ENCODE measurements around the gene BHMT. TPM values are rescaled to one million over a fixed set of nuclear protein-coding genes. Genes with fewer than 3 reads are reported as not detected.

BHMT gene
- total RNA-seq, 1 experiment from 2014 or later: not detected

DNA sequence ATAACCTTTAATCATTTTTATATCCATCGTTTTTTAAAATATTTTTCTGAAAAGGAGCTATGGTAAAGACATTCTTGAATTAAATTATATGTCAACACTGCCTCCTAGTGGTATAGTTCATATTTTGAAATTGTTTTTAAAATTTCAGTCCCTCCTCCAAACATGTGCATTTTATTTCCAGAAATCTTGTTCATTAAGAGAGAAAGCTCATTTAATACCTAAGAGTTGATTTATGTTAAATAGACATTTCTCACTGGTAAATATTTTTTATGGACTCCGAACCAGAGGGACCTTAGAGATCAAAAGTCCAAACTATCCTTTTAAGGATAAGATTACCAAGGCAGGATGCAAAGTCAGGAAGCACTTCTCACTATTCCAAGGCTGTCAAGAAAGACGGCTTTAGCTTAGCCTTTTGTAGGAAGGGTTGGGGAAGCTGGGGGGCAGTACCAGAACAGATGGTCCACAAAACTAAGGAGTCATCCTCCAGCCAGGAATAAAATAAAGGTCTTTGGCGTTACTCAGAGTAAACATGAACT lies 21.6 kb downstream of the BHMT start:
- Histone ChIP-seq H3K4me1 (ENCODE audit: control insufficient read depth, insufficient read depth, low read length) (peaks cover 7% of the 10 kb centered on the region), H3K4me3 (ENCODE audit: low read depth in 2 of 2, low read length in 2 of 2) (peak overlapping the region; percentile 21 to 41; a peak in 3 of 4 replicates), H3K27me3 (ENCODE audit: control insufficient read depth, insufficient read depth, low read length) (no peaks in the 10 kb centered on the region), H3K9me3 (ENCODE audit: control insufficient read depth, insufficient read depth, low read depth, low read length) (no peaks in the 10 kb centered on the region), H3K27ac (ENCODE audit: low read length) (no peak overlapping the region), H3K36me3 (ENCODE audit: control insufficient read depth, insufficient read depth, low read length) (no peaks in the 10 kb centered on the region)
- TF ChIP-seq REST (IDR thresholded peaks at IDR 0.05; ENCODE audit: insufficient read depth in 1 of 2, low read depth in 2 of 2, low read length in 1 of 2): no peak
- no peak for TF ChIP-seq CTCF (IDR thresholded peaks at IDR 0.05)
- no peak for TF ChIP-seq TCF7L2 (IDR thresholded peaks at IDR 0.05; ENCODE audit: low read depth, low read length)
- no peak for TF ChIP-seq POLR2AphosphoS5 (IDR thresholded peaks at IDR 0.05; ENCODE audit: low read depth, low read length)
- no peak for TF ChIP-seq SIN3A (IDR thresholded peaks at IDR 0.05; ENCODE audit: borderline replicate concordance, insufficient read depth, low read depth, low read length)
- DNase-seq (ENCODE audit: low read depth, low spot score): peak; percentile 28
- BruUV-seq (replicated peaks): no TSS peak
- ChIA-PET POLR2A (interaction anchor here (0.7 kb wide), 1 partner anchor 353 kb away, joined by 5 read pairs; no protein-coding TSS in a partner anchor), CTCF (interaction anchor here (0.6 to 3.3 kb wide), 25 partner anchors 11 to 986 kb away, joined by 3 to 94 read pairs (median 6); no protein-coding TSS in a partner anchor)
- intact Hi-C loops (cut with micrococcal nuclease; ENCODE audit: unreplicated experiment): loop anchor here (1.0 to 5.0 kb wide), 2 partner anchors 108 to 329 kb away; no protein-coding TSS in a partner anchor
- in situ Hi-C loops (cut with HindIII; ENCODE audit: low pct_unique_long_range_greater_than_20kb, low sequenced_read_pairs): no loop called here
- ATAC-seq: no peak; the same call in 1 of the 2 replicates

DNA sequence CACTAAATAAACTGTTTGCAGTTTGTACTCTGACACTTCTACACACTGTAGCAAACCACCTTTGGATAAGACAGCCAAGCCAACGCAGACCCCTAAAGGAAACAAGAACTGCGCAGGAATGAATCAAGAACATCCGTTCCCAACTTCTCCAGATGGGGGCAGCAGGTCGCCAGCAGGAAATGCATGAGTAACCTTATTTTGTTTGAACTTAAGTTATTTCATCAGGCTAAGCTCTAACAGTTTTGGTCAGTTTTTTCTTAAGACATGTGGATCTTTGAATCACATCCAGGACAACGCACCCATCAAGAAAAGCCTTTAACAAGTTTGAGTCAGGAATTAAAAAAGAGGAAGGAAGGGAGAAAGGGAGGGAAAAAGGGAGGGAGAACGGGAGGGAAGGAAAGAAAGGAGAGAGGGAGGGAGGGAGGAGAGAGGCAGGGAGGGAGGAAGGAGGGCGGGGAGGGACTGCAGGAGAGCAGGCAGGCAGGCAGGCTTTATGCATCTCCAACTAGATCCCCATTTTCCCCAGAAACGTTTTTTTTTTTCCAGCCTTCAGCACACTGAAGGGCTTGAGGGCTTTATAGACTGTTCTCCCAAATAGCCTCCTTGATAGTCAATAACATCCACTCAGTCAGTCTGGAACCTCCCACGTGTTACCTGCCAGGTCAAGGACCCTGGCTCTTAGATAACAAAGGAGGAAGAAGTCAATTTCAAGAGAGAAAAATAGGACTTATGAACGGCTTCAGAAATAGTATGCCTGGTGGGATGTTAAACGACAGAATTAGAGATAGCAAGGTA lies 22.2 kb downstream of the BHMT start:
- TF ChIP-seq POLR2AphosphoS5 (IDR thresholded peaks at IDR 0.05; ENCODE audit: low read depth, low read length) (no peak), SIN3A (IDR thresholded peaks at IDR 0.05; ENCODE audit: borderline replicate concordance, insufficient read depth, low read depth, low read length) (no peak), TCF7L2 (IDR thresholded peaks at IDR 0.05; ENCODE audit: low read depth, low read length) (0 out of 2 replicates have a peak, but pooled peaks have one; percentile 37), CTCF (IDR thresholded peaks at IDR 0.05) (peak; percentile 92), REST (IDR thresholded peaks at IDR 0.05; ENCODE audit: insufficient read depth in 1 of 2, low read depth in 2 of 2, low read length in 1 of 2) (no peak)
- peaks cover 7% of the 10 kb centered on the region for H3K4me1 ChIP-seq (ENCODE audit: control insufficient read depth, insufficient read depth, low read length)
- in situ Hi-C loops (cut with HindIII; ENCODE audit: low pct_unique_long_range_greater_than_20kb, low sequenced_read_pairs): no loop called here

More for the DNA sequence above, 22.2 kb downstream of the BHMT start:
- peak; percentile 78 for DNase-seq (ENCODE audit: low read depth, low spot score)
- H3K36me3 ChIP-seq (ENCODE audit: control insufficient read depth, insufficient read depth, low read length): no peaks in the 10 kb centered on the region
- peak overlapping the region; percentile 21 to 41 for H3K4me3 ChIP-seq (ENCODE audit: low read depth in 2 of 2, low read length in 2 of 2)
- intact Hi-C loops (cut with micrococcal nuclease; ENCODE audit: unreplicated experiment): loop anchor here (1.0 to 5.0 kb wide), 2 partner anchors 109 to 328 kb away; no protein-coding TSS in a partner anchor
- peak; percentile 82 for ATAC-seq
- no TSS peak for BruUV-seq (replicated peaks)
- H3K27me3 ChIP-seq (ENCODE audit: control insufficient read depth, insufficient read depth, low read length): no peaks in the 10 kb centered on the region
- ChIA-PET CTCF (interaction anchor here (0.6 to 3.3 kb wide), 16 partner anchors 10 to 1990 kb away, joined by 3 to 94 read pairs (median 4); no protein-coding TSS in a partner anchor), POLR2A (interaction anchor here (0.5 kb wide), 1 partner anchor 435 kb away, joined by 12 read pairs; no protein-coding TSS in a partner anchor)
- H3K27ac ChIP-seq (ENCODE audit: low read length): peak overlapping the region; percentile 59; the same call in 1 of the 2 replicates
- no peaks in the 10 kb centered on the region for H3K9me3 ChIP-seq (ENCODE audit: control insufficient read depth, insufficient read depth, low read depth, low read length)

Data from Panc1 (cell line).